Suprapubic skin (tissue), 4 donors: Measurements from ENCODE around the gene SH3BP2.

Source experiments
- POLR2A ChIP-seq, 2 donors: fragments of 450-650 bp; IDR thresholded peaks; one replicate each; pipeline ENCODE4 v1.6.1; 2017; ENCODE audit warnings: antibody characterized with exemption in 2 of 2, mild to moderate bottlenecking in 2 of 2, moderate library complexity in 2 of 2
- POLR2AphosphoS5 ChIP-seq, 3 donors: sonication (generic); formaldehyde crosslinking; IDR thresholded peaks; one replicate each; pipeline ENCODE4 v1.6.1; 2017; ENCODE audit warnings: antibody characterized with exemption in 3 of 3
- TF ChIP-seq, protein P1 (sequence below), 2 donors: fragments of 200-600 bp in 1 of 2; fragments of 450-650 bp in 1 of 2; sonication (generic) in 1 of 2; IDR thresholded peaks; one replicate each; pipeline ENCODE4 v1.5.1; 2016 to 2019; ENCODE audit warnings: antibody characterized with exemption in 2 of 2, mild to moderate bottlenecking in 1 of 2, moderate library complexity in 1 of 2

GRCh38 chr4:2771264-2771663 lies 21.6 kb upstream of the SH3BP2 start:
- TF ChIP-seq, protein P1, sequence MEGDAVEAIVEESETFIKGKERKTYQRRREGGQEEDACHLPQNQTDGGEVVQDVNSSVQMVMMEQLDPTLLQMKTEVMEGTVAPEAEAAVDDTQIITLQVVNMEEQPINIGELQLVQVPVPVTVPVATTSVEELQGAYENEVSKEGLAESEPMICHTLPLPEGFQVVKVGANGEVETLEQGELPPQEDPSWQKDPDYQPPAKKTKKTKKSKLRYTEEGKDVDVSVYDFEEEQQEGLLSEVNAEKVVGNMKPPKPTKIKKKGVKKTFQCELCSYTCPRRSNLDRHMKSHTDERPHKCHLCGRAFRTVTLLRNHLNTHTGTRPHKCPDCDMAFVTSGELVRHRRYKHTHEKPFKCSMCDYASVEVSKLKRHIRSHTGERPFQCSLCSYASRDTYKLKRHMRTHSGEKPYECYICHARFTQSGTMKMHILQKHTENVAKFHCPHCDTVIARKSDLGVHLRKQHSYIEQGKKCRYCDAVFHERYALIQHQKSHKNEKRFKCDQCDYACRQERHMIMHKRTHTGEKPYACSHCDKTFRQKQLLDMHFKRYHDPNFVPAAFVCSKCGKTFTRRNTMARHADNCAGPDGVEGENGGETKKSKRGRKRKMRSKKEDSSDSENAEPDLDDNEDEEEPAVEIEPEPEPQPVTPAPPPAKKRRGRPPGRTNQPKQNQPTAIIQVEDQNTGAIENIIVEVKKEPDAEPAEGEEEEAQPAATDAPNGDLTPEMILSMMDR (IDR thresholded peaks at IDR 0.05) = no peak
- TF ChIP-seq POLR2AphosphoS5 (IDR thresholded peaks at IDR 0.05) (no peak), POLR2A (IDR thresholded peaks at IDR 0.05) (no peak)
